Adipose tissue (tissue), 3 donors: ENCODE data around the gene LCT. TPM values are rescaled to one million over a fixed set of nuclear protein-coding genes. Genes with fewer than 3 reads are reported as not detected.
"Not testable (repeated sequence)": the region's sequence is repeated elsewhere in the genome, so short reads cannot be mapped to it uniquely, and the experiment has no call there.

Experiments used
- H3K27ac ChIP-seq: one replicate; pipeline ENCODE4 v1.5.1; 2013; ENCODE audit warnings: low read depth, low read length
- WGBS, 3 donors: extraction: QIAGEN DNeasy Blood & Tissue Kit; methylation state at CpG; one replicate each; pipeline ENCODE4 v1.1.7; 2013; 5-methylcytosine and 5-hydroxymethylcytosine counted together
- polyA plus RNA-seq, 3 donors: library from polyadenylated mRNA; stranded (reverse); fragments of 200-250 nt; gene quantifications; one replicate each; pipeline ENCODE4 v1.2.3, GENCODE V29; 2013
- donor health status: healthy with polysubstance abuse.
- donor health status: Bipolar disorder and iron deficiency.
- donor health status: healthy.

The LCT gene
- under 1 TPM; 0.02 to 0.11 (median 0.04) TPM for polyA plus RNA-seq

DNA sequence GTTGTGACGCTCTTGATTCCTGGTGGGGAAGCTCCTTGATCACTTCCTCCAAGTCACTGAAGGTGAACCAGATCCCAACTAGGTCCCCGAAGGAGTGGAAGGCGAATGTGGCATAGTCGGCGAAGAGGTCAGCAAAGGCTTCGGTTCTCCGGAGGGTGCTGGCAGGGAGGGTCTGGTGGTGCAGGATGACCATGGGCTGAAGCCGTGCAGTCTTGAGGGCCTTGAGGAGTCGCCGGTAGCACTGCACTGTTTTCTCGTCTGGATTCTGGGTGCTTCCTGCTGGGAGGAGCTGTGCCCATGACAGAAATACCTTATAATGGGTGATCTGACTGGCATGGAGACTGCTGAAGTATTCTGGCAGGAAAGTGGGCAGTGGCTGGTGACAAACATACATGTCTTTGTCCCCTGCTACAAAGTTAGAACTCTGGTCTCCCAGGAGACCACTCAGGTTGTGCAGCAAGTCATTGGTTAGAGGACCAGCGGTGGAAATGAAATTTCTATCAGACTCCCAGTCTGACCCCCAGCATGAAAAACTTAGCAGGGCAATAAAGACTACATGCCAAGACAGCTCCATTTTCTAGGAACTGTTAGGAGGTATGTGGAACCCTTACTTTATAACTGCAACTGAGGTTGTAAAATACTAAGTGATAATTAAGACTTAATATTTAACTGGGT, at the start of gene LCT:
Gene LCT, minus strand, starts transcription at position 589 of the 675 bp plus-strand sequence. Its CDS starts 15 bp downstream, at position 574.
- WGBS, 3 donors, result 94 to 99% (median 97%) methylated on average over 12 of the region's 12 CpGs
- no peak within 1 kb of the TSS for H3K27ac ChIP-seq

DNA sequence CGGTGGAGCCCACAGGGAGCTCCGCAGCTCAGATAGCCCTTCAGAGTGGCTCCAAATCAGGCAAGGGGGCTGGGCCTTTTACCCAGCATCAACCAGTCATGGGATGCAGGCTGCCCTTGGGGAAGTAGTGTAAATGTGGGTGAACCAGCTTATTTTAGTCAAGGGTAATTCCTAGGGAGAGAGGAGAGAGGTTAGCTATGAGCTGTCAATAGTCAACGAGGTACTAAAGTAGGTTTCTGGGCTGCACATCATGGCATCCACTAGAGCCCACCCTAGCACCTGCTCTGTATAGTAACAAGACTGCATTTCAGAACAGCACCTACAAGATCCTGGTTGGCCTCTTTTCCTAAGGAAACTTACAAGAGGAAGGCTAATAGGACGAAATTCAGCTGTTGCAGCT, 48.7 kb upstream of the LCT start:
- H3K27ac ChIP-seq, result no peak overlapping the region
- WGBS, 3 donors, result 86 to 90% (median 88%) methylated on average over 4 of the region's 4 CpGs

DNA sequence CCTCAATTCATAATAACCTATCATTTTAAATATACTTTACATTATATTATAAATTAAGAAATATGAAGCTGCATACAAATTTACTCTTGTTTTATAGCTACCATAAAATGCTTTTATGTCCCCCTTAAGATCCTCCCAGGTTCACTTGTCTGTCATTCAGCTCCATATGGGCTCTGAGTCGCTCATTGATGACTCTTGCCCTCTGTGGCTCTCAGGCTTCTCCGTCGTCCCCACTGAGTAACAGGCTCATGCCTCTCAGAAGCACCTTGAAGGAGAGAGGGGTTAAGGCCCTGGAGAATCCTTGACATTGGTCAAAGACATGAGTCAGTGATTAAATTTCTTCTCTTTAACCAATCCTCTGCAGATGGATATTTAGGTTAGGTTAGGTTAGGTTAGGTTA, 45.4 kb upstream of the LCT start:
- 57 to 74% (median 71%) methylated on average over 3 of the region's 3 CpGs for WGBS, 3 donors
- H3K27ac ChIP-seq, result no peak overlapping the region

DNA sequence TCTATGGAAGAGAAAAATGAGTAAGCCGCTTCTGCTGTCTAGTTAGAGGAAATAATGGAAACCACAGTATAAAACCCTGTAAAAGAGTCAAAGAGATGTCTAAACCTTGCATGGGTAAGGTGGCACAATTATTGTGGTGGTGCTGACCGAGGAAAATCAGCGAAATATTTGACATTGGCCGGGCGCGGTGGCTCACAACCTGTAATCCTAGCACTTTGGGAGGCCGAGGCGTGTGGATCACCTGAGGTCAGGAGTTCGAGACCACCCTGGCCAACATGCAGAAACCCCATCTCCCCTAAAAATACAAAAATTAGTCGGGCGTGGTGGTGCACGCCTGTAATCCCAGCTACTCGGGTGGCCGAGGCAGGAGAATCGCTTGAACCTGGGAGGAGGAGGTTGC, 39.8 kb upstream of the LCT start:
- not testable (repeated sequence) for H3K27ac ChIP-seq
- WGBS, 3 donors, result 84 to 88% (median 85%) methylated on average over 15 of the region's 15 CpGs

DNA sequence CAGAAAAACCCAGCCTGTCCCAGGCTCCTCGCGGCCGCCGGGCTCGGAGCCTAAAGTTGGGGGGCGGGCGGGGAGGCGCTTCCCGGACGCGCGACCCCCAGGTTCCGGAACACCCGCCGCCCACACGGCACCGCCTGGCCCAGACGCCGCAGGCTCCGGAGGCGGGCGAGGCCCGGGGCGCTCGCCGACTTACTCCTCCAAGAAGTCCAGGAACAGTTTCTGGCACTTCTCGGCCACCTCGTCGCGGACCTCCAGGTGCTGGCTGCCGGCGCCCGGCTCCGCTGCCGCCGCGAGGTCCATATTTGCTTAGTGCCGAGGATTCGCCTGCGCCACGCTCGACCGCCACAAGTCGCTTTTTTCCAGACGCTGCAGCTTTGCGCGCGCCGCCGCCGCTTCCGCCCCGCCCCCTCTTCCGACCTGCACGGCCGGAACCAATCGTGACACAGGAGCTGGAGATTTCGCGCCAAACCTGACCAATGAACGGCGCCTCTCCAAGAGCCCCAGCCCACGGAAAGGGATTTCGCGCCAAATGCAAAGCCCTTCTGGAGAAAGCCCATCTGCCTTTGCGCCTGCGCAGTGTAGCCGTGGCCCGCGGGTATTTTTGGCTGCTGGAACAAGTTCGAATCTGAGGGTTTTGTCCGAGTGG, 39.2 kb upstream of the LCT start, which contains the start of gene MCM6:
Gene MCM6, minus strand, starts transcription at position 378 of the 646 bp plus-strand sequence. Its CDS starts 78 bp downstream, at position 300.
- H3K27ac ChIP-seq, result no peak within 1 kb of the TSS
- WGBS, 3 donors, result 0 to 1% (median 1%) methylated on average over 67 to 71 of the region's 71 CpGs

DNA sequence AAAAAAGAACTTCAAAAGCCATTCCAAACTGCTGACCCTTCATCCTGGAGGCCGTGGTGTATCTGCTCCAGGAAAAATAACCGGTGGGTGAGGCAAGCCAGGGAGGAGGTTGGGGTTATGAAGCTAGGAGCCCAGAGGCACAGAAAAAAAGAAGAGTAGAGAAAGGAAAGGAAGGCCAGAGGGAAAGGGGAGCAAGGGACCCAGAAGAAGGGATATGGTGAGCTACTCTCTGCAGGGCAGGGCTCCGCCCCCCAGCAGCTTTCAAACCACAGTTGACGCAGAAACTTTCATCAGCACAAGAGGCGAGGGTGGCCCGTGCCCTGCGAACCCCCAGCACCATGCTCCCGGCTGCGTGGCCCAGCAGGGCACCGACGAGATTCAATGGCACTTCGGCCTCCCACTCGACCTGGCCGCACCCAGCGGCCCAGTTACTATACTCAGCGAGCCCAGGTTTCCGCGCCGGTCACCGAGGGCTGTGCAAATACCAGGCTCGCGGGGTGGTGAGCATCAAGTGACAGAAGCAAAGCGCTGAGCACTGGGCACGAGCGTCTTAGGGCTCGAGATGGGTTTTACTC, 38.6 kb upstream of the LCT start:
- 1 to 2% (median 1%) methylated on average over 23 to 26 of the region's 26 CpGs for WGBS, 3 donors
- H3K27ac ChIP-seq, result no peak overlapping the region

DNA sequence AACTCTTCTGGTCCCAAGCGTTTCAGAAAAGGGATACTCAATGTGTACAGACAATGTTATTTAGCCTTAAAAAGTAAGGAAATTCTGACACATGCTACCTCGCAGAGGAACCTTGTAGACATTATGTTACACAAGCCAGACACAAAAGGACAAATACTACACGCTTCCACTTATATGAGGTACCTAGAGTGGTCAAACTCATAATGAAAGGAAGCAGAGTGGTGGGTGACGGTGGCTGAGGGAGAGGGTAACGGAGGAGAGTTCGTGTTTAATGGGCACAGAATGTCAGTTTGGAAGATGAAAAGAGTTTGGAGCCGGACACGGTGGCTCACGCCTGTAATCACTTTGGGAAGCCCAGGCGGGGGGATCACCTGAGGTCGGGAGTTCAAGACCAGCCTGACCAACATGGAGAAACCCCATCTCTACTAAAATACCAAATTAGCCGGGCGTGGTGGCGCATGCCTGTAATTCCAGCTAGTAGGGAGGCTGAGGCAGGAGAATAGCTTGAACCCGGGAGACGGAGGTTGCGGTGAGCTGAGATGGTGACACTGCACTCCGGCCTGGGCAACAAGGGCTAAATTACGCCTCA, 37.9 kb upstream of the LCT start:
- H3K27ac ChIP-seq, result no peak overlapping the region
- WGBS, 3 donors, result 79 to 88% (median 82%) methylated on average over 19 of the region's 19 CpGs

DNA sequence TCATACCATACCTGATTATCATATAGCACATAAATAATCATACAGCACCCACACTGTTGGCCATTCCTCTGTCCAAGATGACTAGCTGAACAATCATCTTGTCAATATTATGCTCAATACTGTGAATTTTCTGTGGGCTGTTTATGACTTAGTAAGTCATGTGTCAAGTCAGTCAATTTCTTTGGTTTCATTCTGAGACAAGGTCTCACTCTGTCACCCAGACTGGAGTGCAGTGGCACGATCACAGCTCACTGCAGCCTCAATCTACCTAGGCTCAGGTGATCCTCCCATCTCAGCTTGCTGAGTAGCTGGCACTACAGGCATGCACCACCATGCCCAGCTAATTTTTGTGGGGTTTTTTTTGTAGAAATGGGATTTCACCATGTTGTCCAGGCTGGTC, 33.6 kb upstream of the LCT start:
- WGBS, 3 donors, result 92 to 96% (median 96%) methylated on average over 1 of the region's 1 CpG

DNA sequence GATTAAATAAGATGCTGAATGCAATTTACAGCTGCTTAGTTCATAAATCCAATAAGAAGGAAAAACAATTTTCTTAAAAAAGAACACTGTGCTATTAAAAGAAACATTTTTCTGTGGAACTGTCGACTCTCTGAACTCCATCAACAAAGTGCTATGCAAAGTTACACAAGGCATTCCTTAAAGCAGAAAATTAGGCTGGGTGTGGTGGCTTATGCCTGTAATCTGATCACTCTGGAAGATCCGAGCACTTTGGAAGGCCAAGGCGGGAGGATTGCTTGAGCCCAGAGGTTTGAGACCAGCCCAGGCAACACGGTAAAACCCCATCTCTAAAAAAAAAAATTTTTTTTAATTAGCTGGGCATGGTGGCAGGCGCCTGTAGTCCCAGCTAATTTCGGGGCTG, 26.2 kb upstream of the LCT start:
- WGBS, 3 donors, result 81 to 91% (median 89%) methylated on average over 6 of the region's 6 CpGs
- H3K27ac ChIP-seq, result no peak overlapping the region

More for the DNA sequence above, 33.6 kb upstream of the LCT start:
- H3K27ac ChIP-seq, result no peak overlapping the region

DNA sequence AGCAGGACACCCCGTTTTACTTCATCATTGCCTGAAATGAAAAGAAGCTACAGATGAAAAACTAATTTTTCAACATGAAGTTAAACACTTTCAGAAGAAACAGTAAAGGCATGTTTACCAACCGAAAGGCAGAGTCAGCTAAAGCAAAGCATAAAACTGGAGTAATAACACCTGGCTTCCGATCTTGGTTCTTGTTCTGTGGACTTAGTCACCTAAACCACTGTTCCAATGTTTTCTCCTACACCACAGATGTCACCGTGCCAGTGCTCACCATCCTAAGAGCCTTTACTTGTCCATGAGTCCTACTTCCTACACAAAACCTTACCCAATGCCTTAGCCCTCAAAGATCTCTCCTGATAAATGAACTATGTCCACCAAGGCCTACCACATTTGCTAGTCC, 25.7 kb upstream of the LCT start:
- H3K27ac ChIP-seq, result no peak overlapping the region
- 93 to 98% (median 97%) methylated on average over 4 of the region's 4 CpGs for WGBS, 3 donors

DNA sequence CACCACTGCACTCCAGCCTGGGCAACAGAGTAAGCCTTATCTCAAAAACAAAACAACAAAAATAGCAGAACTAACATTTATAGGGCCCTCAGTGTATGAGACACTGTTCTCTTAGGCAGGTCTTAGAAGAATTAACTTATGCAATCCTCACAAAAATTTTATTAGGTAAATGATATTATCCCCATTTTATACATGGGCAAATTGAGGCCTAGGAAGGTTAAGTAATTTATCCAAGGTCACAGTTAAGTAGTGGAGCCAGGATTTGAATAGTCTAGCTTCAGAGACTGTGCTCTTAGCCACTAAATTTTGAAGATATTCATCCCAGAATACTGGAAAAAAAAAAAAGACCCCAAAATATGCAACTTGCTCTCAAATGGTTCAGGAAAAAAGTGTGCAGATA, 16.4 kb upstream of the LCT start:
- no peak overlapping the region for H3K27ac ChIP-seq

DNA sequence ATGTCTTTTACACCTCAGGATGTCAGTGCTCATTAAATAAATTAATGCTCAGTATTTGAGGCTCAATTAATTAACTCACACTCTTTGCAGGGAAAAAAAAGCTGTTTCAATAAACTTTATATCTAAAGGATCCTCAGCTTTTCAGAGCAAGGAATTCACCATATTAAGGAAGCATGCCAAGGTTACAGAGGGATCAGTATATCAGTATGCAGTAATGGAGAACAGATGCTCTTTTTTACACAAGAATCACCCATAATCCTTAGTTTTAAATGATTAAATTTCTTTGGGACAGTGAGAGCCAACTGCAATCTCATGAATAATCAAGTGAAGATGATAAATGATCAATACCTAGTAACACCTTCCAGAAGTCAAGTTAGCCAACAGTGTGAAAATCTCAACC, 14.9 kb upstream of the LCT start:
- H3K27ac ChIP-seq, result no peak overlapping the region

DNA sequence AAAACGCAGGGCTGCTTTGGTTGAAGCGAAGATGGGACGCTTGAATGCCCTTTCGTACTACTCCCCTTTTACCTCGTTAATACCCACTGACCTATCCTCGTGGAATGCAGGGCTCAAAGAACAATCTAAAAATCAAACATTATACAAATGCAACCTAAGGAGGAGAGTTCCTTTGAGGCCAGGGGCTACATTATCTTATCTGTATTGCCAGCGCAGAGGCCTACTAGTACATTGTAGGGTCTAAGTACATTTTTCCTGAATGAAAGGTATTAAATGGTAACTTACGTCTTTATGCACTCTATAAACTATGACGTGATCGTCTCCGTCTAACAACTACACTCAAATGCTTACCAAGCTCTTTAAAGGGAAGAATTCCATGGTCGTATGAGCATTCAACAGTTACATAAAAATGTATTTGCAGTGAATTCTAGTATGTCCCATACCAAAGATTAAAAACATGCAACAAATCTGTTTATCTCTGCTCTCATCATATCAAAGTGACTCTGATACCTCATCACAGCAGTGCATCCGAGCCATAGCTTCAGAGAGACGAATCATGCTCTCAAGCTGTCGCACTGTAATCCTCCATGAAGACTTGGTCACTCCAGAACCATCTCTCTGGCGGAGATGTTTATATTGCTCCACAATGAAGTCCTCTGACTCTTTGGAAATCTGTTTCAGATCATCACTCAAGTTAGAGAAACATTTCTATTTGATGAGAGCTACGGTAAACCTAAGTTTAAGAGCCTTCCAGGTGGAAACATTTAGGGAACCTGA, 14.1 kb upstream of the LCT start:
- WGBS, 3 donors, result 87 to 89% (median 88%) methylated on average over 17 of the region's 17 CpGs
- no peak overlapping the region for H3K27ac ChIP-seq

DNA sequence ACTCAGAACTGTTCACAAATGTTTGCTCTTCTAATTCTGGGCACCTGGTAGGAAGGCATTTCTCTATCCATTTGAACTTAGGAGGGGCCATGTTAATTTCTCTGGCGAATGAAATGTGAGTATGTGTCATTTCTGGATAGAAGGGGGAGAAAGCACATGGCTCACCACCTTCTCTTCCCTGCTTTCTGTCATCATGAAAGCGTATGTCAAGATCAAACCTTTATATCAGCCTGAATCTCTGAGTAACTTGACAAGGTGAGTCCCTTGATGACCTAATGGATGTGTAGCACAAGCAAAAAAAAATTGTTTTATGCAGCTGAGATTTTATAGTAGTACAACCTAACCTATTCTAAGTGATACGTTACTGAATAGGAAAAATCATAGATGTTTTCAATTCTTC, 12.1 kb upstream of the LCT start:
- WGBS, 3 donors, result 91 to 97% (median 96%) methylated on average over 3 of the region's 3 CpGs
- no peak overlapping the region for H3K27ac ChIP-seq

DNA sequence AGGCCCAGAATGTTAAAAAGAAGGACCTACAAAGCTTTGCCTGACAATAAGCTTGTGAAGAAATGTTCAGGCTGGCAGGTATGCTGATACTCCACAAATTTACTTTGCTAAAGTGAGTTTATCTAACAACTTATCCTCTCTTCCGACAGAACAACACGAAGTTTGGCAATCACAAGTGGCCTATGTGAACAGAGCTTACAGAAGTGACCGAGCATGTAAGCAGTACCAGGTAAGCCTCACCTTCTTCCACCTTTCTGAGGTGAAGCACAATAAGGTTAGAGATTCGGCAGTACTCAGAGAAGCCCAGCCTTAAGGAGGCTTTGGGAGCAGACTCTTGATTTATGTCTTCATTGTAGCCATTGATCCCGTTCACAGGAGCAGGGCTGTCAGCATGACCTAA, 9.0 kb upstream of the LCT start:
- H3K27ac ChIP-seq, result no peak overlapping the region
- 90 to 96% (median 94%) methylated on average over 5 of the region's 5 CpGs for WGBS, 3 donors

DNA sequence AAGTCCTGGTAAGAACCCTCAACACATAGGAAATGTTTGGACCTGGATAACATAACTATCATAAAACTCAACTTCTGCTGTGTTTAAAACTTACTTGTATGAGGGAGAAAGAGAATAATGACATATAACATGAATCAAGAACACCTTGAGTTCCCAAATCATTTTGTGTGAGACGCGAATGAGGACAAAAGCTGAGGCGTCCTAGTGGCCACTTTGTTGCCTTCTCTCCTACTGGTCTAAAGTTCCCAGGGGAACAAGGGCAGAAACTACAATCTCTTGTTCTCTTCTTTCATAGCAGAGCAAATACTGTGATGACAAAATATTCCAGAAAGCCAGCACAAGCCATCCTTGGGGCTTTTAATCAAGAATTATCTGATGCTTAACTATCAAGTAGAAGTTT, 8.3 kb upstream of the LCT start:
- H3K27ac ChIP-seq, result no peak overlapping the region
- WGBS, 3 donors, result 85 to 90% (median 89%) methylated on average over 3 of the region's 3 CpGs

DNA sequence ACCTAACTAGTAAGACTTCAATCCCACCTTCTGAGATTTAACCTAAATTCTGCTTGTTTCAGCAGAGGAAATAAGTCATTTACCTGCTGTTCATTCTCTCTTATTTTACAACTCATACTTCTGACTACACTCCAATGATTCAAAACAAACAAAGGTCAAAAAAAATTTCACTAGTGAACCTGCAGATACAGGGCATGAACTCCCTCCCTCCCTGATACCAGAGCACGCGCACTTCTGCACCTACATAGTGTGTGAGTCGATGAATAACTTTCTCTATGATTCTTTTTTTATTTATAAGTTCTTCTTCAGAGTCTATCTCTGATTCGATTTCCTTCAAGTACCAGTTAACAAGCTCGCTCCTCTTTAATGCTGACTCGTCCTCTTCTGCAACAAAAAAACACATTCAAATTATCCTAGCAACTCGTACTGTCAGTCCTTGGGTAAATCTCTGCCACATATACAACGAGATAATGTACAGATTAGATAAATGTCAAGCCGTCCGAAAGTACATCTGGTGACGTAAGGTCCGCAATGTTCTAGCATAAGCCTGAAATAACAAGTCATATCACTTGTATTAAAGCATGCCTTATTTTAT, 7.4 kb upstream of the LCT start:
- 88 to 94% (median 90%) methylated on average over 12 of the region's 12 CpGs for WGBS, 3 donors
- no peak overlapping the region for H3K27ac ChIP-seq

DNA sequence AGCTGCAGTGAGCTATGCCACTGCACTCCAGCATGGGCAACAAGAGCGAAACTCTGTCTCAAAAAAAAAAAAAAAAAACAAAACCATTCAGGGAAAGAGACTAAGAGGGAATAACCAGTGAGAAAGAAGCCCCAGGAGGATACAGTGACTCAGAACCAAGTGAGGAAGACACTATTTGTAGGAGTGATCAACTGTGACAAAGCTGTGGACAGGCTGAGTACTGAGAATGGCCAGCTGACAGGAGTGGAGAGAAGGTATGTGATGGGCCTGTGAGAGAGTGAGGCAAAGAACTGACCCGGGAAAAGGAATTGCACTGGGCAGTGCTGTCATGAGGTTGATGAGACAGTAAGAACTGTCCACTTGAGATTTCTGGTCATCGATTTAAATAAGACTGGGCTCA, 6.7 kb upstream of the LCT start:
- H3K27ac ChIP-seq, result no peak overlapping the region
- 91 to 94% (median 92%) methylated on average over 3 of the region's 3 CpGs for WGBS, 3 donors
